ENCODE data around the gene OTUD3. TPM values are rescaled to one million over a fixed set of nuclear protein-coding genes. Genes with fewer than 3 reads are reported as not detected.

The OTUD3 gene
- total and polyA plus RNA-seq, 2 of the 4 experiments (the other 2 are of a cell fraction): 2.9 to 3.1 TPM

DNA sequence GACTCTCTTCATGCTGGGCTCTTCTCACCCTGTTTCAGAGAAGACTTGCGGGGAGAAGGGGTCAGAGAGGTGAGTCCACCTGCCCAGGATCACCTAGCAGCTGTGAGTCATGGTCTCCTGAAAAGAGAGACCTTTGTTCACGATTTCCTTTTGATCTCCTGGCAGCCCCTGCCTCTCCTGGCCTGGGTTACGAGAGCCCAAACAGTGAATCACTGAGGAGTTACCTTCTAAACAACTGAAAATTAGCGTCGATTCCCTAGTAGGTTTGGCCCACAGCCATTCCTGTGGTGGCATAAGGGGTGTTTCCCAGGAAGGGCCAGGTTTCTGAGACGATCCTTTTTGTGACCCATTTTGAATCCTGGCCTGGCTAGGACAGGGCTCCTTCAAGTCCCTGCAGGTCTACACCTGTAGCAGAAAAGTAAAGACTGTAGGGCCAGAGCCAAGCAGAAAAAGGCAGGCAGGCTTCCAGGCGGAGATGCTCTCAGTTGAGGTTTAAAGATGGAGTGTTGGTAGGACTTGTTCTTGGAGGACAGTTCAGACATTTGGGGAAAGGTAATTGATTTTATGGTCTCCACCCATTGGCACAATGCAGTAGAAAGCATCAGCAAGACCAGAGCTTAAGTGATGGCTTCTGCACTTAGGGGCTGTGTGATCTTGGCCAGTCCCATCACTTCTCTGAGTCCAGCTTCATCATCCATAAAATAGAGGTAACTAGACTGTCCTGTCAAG is 43.3 kb downstream of the OTUD3 start:
- Histone ChIP-seq H3K27me3 (ENCODE audit: control insufficient read depth, insufficient read depth, low read length) (peaks cover 12% of the 10 kb centered on the region), H3K14ac (replicated peaks; ENCODE audit: low read depth, low read length) (no peak overlapping the region), H3K18ac (ENCODE audit: low read depth, low read length) (no peak overlapping the region), H2BK5ac (ENCODE audit: low read depth, low read length, poor library complexity, severe bottlenecking) (no peak overlapping the region), H3K9me3 (ENCODE audit: control insufficient read depth, insufficient read depth, low read length) (no peaks in the 10 kb centered on the region; the same call in 1 of the 2 replicates), H3K23ac (ENCODE audit: low read depth, low read length) (no peak overlapping the region), H4K20me1 (ENCODE audit: insufficient read depth, low read length) (no peaks in the 10 kb centered on the region), H2AFZ (replicated peaks; ENCODE audit: low read length, poor library complexity) (no peak overlapping the region), H3K4me1 (ENCODE audit: control insufficient read depth, insufficient read depth, low read length) (no peaks in the 10 kb centered on the region), H2BK20ac (ENCODE audit: low read depth, low read length) (no peak overlapping the region), H3K36me3 (ENCODE audit: control insufficient read depth, insufficient read depth, low read length) (no peaks in the 10 kb centered on the region), H3K56ac (ENCODE audit: extremely low read depth, insufficient read depth, low read length) (no peak overlapping the region), H3K4ac (ENCODE audit: low read depth, low read length) (no peak overlapping the region), H3K9me1 (ENCODE audit: insufficient read depth, low read length) (no peaks in the 10 kb centered on the region), H2BK15ac (ENCODE audit: low read depth, low read length) (no peak overlapping the region), H3K4me2 (ENCODE audit: low read depth, low read length) (no peak overlapping the region), H3K79me1 (ENCODE audit: low read depth in 1 of 2, low read length in 2 of 2) (no peaks in the 10 kb centered on the region), H2AK5ac (ENCODE audit: low read depth, low read length) (no peak overlapping the region), H2BK120ac (ENCODE audit: low read depth, low read length) (no peak overlapping the region), H4K91ac (ENCODE audit: insufficient read depth, low read depth, low read length) (no peak overlapping the region), H3K4me3 (ENCODE audit: insufficient read depth, low read depth, low read length) (no peak overlapping the region), H4K8ac (ENCODE audit: low read depth in 2 of 2, low read length in 2 of 2) (no peak overlapping the region), H4K5ac (ENCODE audit: low read depth, low read length) (no peak overlapping the region), H2AK9ac (replicated peaks; ENCODE audit: low read depth, low read length, poor library complexity) (no peak overlapping the region), H3K27ac (ENCODE audit: insufficient read depth, low read length) (no peak overlapping the region), H3K9ac (ENCODE audit: low read depth, low read length) (no peak overlapping the region)
- ChIA-PET CTCF (no interaction called here), POLR2A (ENCODE audit: unreplicated experiment) (no interaction called here)
- no peak for DNase-seq
- whole genome bisulfite sequencing, 2 experiments (ENCODE audit: extremely low coverage in 2 of 2, insufficient read length in 1 of 2): 61% methylated on average over 3 of the region's 7 CpGs; no CpG with 5 or more reads in 1 of the 2 experiments
- no peak for ATAC-seq (ENCODE audit: low read depth)
- dilution Hi-C loops (cut with HindIII; ENCODE audit: low sequenced_read_pairs, unreplicated experiment): no loop called here
- BruUV-seq (replicated peaks): no TSS peak
- intact Hi-C loops (cut with micrococcal nuclease): loop anchor here (2.0 kb wide), 1 partner anchor 177 kb away; no protein-coding TSS in a partner anchor
- TF ChIP-seq SMC3 (IDR thresholded peaks at IDR 0.05; ENCODE audit: low read depth, low read length): no peak
- no peak for TF ChIP-seq POLR2A (IDR thresholded peaks at IDR 0.05; ENCODE audit: low read depth, low read length)
- TF ChIP-seq CHD1 (IDR thresholded peaks at IDR 0.05; ENCODE audit: low read depth, low read length): no peak
- no peak for TF ChIP-seq MAFK (IDR thresholded peaks at IDR 0.05; ENCODE audit: low read depth, low read length)
- no peak for TF ChIP-seq RCOR1 (IDR thresholded peaks at IDR 0.05; ENCODE audit: insufficient replicate concordance, low read length)
- no peak for TF ChIP-seq MXI1 (IDR thresholded peaks at IDR 0.05; ENCODE audit: borderline replicate concordance, low read depth, low read length)
- TF ChIP-seq RFX5 (IDR thresholded peaks at IDR 0.05; ENCODE audit: low read depth, low read length): no peak
- no peak for TF ChIP-seq MAZ (IDR thresholded peaks at IDR 0.05; ENCODE audit: borderline replicate concordance, low read depth, low read length)
- TF ChIP-seq RAD21 (IDR thresholded peaks at IDR 0.05; ENCODE audit: low read length): no peak
- in situ Hi-C loops (cut with MboI; ENCODE audit: low sequenced_read_pairs): no loop called here

All from IMR-90 (cell line).